Islet precursor cell (in vitro differentiated cells): Measurements from ENCODE around the gene MMP28.

Experiments
- DNase-seq: peaks from one replicate; pipeline ENCODE4 v3.0.0-alpha.2; 2018

The MMP28 gene

GRCh38 chr17:35717475-35717874 lies 78.0 kb downstream of the MMP28 start:
- no peak for DNase-seq

GRCh38 chr17:35716897-35717465 lies 78.5 kb downstream of the MMP28 start:
- DNase-seq = no peak

GRCh38 chr17:35716173-35716572 lies 79.3 kb downstream of the MMP28 start:
- DNase-seq = no peak
